ENCODE data around the gene PGRMC2.

GRCh38 chr4:128228845-128229795 is 58.5 kb downstream of the PGRMC2 start:
- TF ChIP-seq CTCF (conservative IDR thresholded peaks at IDR 0.05 in 1 of 2, IDR thresholded peaks at IDR 0.05 in 1 of 2; ENCODE audit: extremely low read depth in 1 of 2, insufficient read depth in 1 of 2, low read depth in 1 of 2, low read length in 2 of 2): no peak
- TF ChIP-seq EZH2 (IDR thresholded peaks at IDR 0.05; ENCODE audit: borderline replicate concordance, low read length): no peak
